SK-N-SH (cell line): ENCODE data around the gene HLA-E. TPM values are rescaled to one million over a fixed set of nuclear protein-coding genes. Genes with fewer than 3 reads are reported as not detected.

Source experiments
- CTCF ChIA-PET: fragments of 300-600, 350-600 bp; formaldehyde crosslinking; extraction: SDS; loops from one replicate; lab custom pipeline; 2021; lab: Yijun Ruan, JAX
- POLR2A ChIA-PET: fragments of 350-600 bp; sonication (Branson Sonifier 250); formaldehyde crosslinking; extraction: SDS; loops from one replicate; lab custom pipeline; 2020; ENCODE audit warnings: antibody characterized with exemption, inconsistent platforms; lab: Yijun Ruan, JAX
- DNase-seq: peaks from one replicate; pipeline ENCODE4 v3.0.0; 2012
- H2AFZ ChIP-seq: fragments of 200-600 bp; sonication (generic); 2 replicates; pipeline ENCODE4 v1.8.1; 2016; ENCODE audit warnings: antibody characterized with exemption, mild to moderate bottlenecking, low read depth
- H3F3A ChIP-seq: fragments of 200-600 bp; sonication (generic); replicated peaks from 2 replicates; pipeline ENCODE3; 2016; ENCODE audit warnings: antibody characterized with exemption, mild to moderate bottlenecking; ENCODE audit not compliant: insufficient read depth
- H3K27ac ChIP-seq, 2 experiments: fragments of 200-500 bp in 1 of 2; fragments of 200-600 bp in 1 of 2; sonication (Bioruptor generic) in 1 of 2; sonication (generic), shearing (Covaris generic) in 1 of 2; 2 replicates each; pipeline versions ENCODE4 v1.5.1 to v1.6.1; 2014 to 2016; ENCODE audit warnings: low read depth in 2 of 2, inconsistent platforms in 1 of 2, low read length in 1 of 2, mild to moderate bottlenecking in 1 of 2, mixed read lengths in 1 of 2
- H3K27me3 ChIP-seq: fragments of 200-600 bp; sonication (generic), shearing (Covaris generic); 2 replicates; pipeline ENCODE4 v1.6.1; 2016; ENCODE audit warnings: mixed run types; ENCODE audit not compliant: insufficient read depth
- H3K36me3 ChIP-seq, 2 experiments: fragments of 200-500 bp in 1 of 2; fragments of 200-600 bp in 1 of 2; sonication (Bioruptor generic) in 1 of 2; sonication (generic) in 1 of 2; replicated peaks in 1 of 2; 2 replicates each; pipeline versions ENCODE3 to v1.5.1; 2014 to 2016; ENCODE audit warnings: low read length in 1 of 2, mild to moderate bottlenecking in 1 of 2; ENCODE audit not compliant: insufficient read depth in 2 of 2, control insufficient read depth in 1 of 2
- H3K4me1 ChIP-seq, 2 experiments: fragments of 200-500 bp in 1 of 2; fragments of 200-600 bp in 1 of 2; sonication (Bioruptor generic) in 1 of 2; sonication (generic), shearing (Covaris generic) in 1 of 2; 2 replicates each; pipeline versions ENCODE4 v1.5.1 to v1.6.1; 2014 to 2016; ENCODE audit warnings: low read depth in 1 of 2, low read length in 1 of 2, mixed run types in 1 of 2; ENCODE audit not compliant: insufficient read depth in 2 of 2, control insufficient read depth in 1 of 2
- H3K4me2 ChIP-seq: fragments of 200-600 bp; sonication (generic), shearing (Covaris generic); 2 replicates; pipeline ENCODE4 v1.6.1; 2017; ENCODE audit warnings: mixed run types
- H3K4me3 ChIP-seq, 2 experiments: fragments of 200-500 bp in 1 of 2; fragments of 200-600 bp in 1 of 2; sonication (Bioruptor generic) in 1 of 2; sonication (generic), shearing (Covaris generic) in 1 of 2; 2 replicates each; pipeline versions ENCODE4 v1.5.1 to v1.8.1; 2014 to 2016; ENCODE audit warnings: low read depth in 2 of 2, inconsistent platforms in 1 of 2, low read length in 1 of 2, mild to moderate bottlenecking in 1 of 2, mixed read lengths in 1 of 2, moderate library complexity in 1 of 2
- H3K79me2 ChIP-seq: fragments of 200-600 bp; sonication (generic); 2 replicates; pipeline ENCODE4 v1.8.1; 2017; ENCODE audit warnings: mild to moderate bottlenecking; ENCODE audit not compliant: insufficient read depth
- H3K9ac ChIP-seq: fragments of 200-600 bp; sonication (generic); 2 replicates; pipeline ENCODE4 v1.6.1; 2017; ENCODE audit warnings: mixed run types
- H3K9me2 ChIP-seq: fragments of 200-600 bp; sonication (generic); 2 replicates; pipeline ENCODE4 v1.6.1; 2017; ENCODE audit warnings: mixed run types
- H3K9me3 ChIP-seq: fragments of 200-600 bp; sonication (generic); 2 replicates; pipeline ENCODE4 v1.6.1; 2017; ENCODE audit warnings: mixed run types, mild to moderate bottlenecking, moderate library complexity
- H4K20me1 ChIP-seq: fragments of 200-600 bp; sonication (generic); 2 replicates; pipeline ENCODE4 v1.6.1; 2017; ENCODE audit warnings: mild to moderate bottlenecking, mixed run types; ENCODE audit not compliant: insufficient read depth
- CTCF ChIP-seq: fragments of 200-600 bp; sonication (generic); IDR thresholded peaks from 2 replicates; pipeline ENCODE4 v1.6.1; 2017; ENCODE audit warnings: antibody characterized with exemption, mild to moderate bottlenecking, moderate library complexity
- RAD21 ChIP-seq: IDR thresholded peaks from 2 replicates; pipeline ENCODE4 v1.6.1; 2012; ENCODE audit warnings: mild to moderate bottlenecking, low read length
- WGBS: methylation state at CpG from one replicate; pipeline ENCODE4 v1.1.6; 2017; ENCODE audit warnings: low lambda C conversion rate; 5-methylcytosine and 5-hydroxymethylcytosine counted together
- polyA plus RNA-seq, 3 experiments: library from polyadenylated mRNA; depleted of rRNA; stranded (reverse); fragments of >200 nt; gene quantifications; 2 replicates each; pipeline ENCODE4 v1.2.3, GENCODE V29; 2012

The HLA-E gene
- polyA plus RNA-seq, 1 of the 3 experiments (the other 2 are of a cell fraction), result 90.9 TPM

- Histone ChIP-seq H3K9me3 (no peaks in the 10 kb centered on the region), H3K79me2 (no peaks in the 10 kb centered on the region)
- WGBS, result 79% methylated on average over 1 of the region's 1 CpG
- TF ChIP-seq RAD21 (no peak), CTCF (peak; percentile 21; the same call in 1 of the 2 replicates)
- TF ChIP-seq, all 33 proteins: peak for 1
- H3K4me1 ChIP-seq, result peaks cover 3 to 5% of the 10 kb centered on the region in 2 experiments; a peak in 1 of 4 replicates
- no peaks in the 10 kb centered on the region for H3K27me3 ChIP-seq
- no peak overlapping the region for H2AFZ ChIP-seq
- no peak overlapping the region for H3K9ac ChIP-seq
- peaks cover 8% of the 10 kb centered on the region for H3F3A ChIP-seq
- H3K36me3 ChIP-seq, result peaks cover 0 to 26% of the 10 kb centered on the region in 2 experiments
- no peak for DNase-seq
- CTCF ChIA-PET, result interaction anchor here (0.7 to 11.3 kb wide), 10 partner anchors 12 to 544 kb away, joined by 3 to 203 read pairs (median 11); partner anchors contain the start of genes GNL1, HLA-E and PRR3
- no peaks in the 10 kb centered on the region for H4K20me1 ChIP-seq
- no peak overlapping the region for H3K27ac ChIP-seq
- no peak overlapping the region for H3K4me3 ChIP-seq
- no peak overlapping the region for H3K4me2 ChIP-seq
- POLR2A ChIA-PET, result no interaction called here
- H3K9me2 ChIP-seq, result no peaks in the 10 kb centered on the region
Observed at GRCh38 chr6:30542915-30543314, 53.6 kb downstream of the HLA-E start.

Other genes starting within 250 kb of the HLA-E start
- 6.5 and 7.4 TPM in 2 replicates for gene TRIM39, start 162.6 kb upstream of the HLA-E start, polyA plus RNA-seq (2012; rRNA removed)
- gene RPP21, start 144.4 kb upstream of the HLA-E start, polyA plus RNA-seq (2012; rRNA removed), result 68.8 and 108 TPM in 2 replicates
- gene GNL1, start 67.0 kb downstream of the HLA-E start, polyA plus RNA-seq (2012; rRNA removed), result 36.4 and 43.3 TPM in 2 replicates
- 21.2 and 26.0 TPM in 2 replicates for gene PRR3, start 67.8 kb downstream of the HLA-E start, polyA plus RNA-seq (2012; rRNA removed)
- 42.5 and 53.4 TPM in 2 replicates for gene ABCF1, start 81.9 kb downstream of the HLA-E start, polyA plus RNA-seq (2012; rRNA removed)
- gene PPP1R10, start 127.7 kb downstream of the HLA-E start, polyA plus RNA-seq (2012; rRNA removed), result 16.8 and 22.1 TPM in 2 replicates
- gene MRPS18B, start 128.3 kb downstream of the HLA-E start, polyA plus RNA-seq (2012; rRNA removed), result 45.2 and 51.1 TPM in 2 replicates
- gene ATAT1, start 137.4 kb downstream of the HLA-E start, polyA plus RNA-seq (2012; rRNA removed), result 35.4 and 36.2 TPM in 2 replicates
- 11.7 and 14.3 TPM in 2 replicates for gene C6orf136, start 157.6 kb downstream of the HLA-E start, polyA plus RNA-seq (2012; rRNA removed)
- 59.8 and 63.3 TPM in 2 replicates for gene DHX16, start 183.5 kb downstream of the HLA-E start, polyA plus RNA-seq (2012; rRNA removed)
- gene PPP1R18, start 197.1 kb downstream of the HLA-E start, polyA plus RNA-seq (2012; rRNA removed), result 57.3 and 73.2 TPM in 2 replicates
- gene NRM, start 201.5 kb downstream of the HLA-E start, polyA plus RNA-seq (2012; rRNA removed), result 19.7 and 26.8 TPM in 2 replicates
- gene MDC1, start 227.8 kb downstream of the HLA-E start, polyA plus RNA-seq (2012; rRNA removed), result 5.9 and 10.4 TPM in 2 replicates
- gene TUBB, start 230.8 kb downstream of the HLA-E start, polyA plus RNA-seq (2012; rRNA removed), result 1,037 and 1,093 TPM in 2 replicates